ENCODE measurements around the gene DOK3. TPM values are rescaled to one million over a fixed set of nuclear protein-coding genes. Genes with fewer than 3 reads are reported as not detected.

The DOK3 gene
- total RNA-seq, 1 experiment from 2014 or later = 8.0 TPM

- DNase-seq (ENCODE audit: low read depth, low spot score) (no peak), ATAC-seq (peak; percentile 46)
- Histone ChIP-seq H3K79me2 (ENCODE audit: insufficient read depth, low read length) (no peaks in the 10 kb centered on the region), H3K4me1 (ENCODE audit: control insufficient read depth in 1 of 2, insufficient read depth in 2 of 2, low read length in 2 of 2) (no peaks in the 10 kb centered on the region), H4K20me1 (ENCODE audit: insufficient read depth) (no peaks in the 10 kb centered on the region), H3K4me2 (ENCODE audit: low read length) (no peak overlapping the region), H3K9ac (ENCODE audit: low read length) (no peak overlapping the region), H3K27me3 (ENCODE audit: insufficient read depth, low read length) (no peaks in the 10 kb centered on the region), H3K36me3 (ENCODE audit: control insufficient read depth in 1 of 2, insufficient read depth in 2 of 2, low read length in 2 of 2) (peaks cover 7 to 15% of the 10 kb centered on the region in 2 experiments; a peak in 3 of 4 replicates), H3K27ac (ENCODE audit: low read depth, low read length) (no peak overlapping the region), H3K9me3 (ENCODE audit: control insufficient read depth in 1 of 2, insufficient read depth in 1 of 2, low read depth in 1 of 2, low read length in 2 of 2) (no peaks in the 10 kb centered on the region), H3K9me2 (ENCODE audit: insufficient read depth) (no peaks in the 10 kb centered on the region), H2AFZ (ENCODE audit: low read depth, low read length, poor library complexity, severe bottlenecking) (no peak overlapping the region), H3K4me3 (replicated peaks in 1 of 2; ENCODE audit: low read depth in 1 of 2, low read length in 2 of 2) (no peak overlapping the region)
- ChIA-PET CTCF (interaction anchor here (1.0 to 2.1 kb wide), 4 partner anchors 9 to 62 kb away, joined by 3 to 9 read pairs (median 6); partner anchors contain the start of genes DDX41 and PDLIM7), RAD21 (ENCODE audit: low non-redundant PET in 1 of 2, low total read pairs in 2 of 2, uncharacterized antibody in 2 of 2, unreplicated experiment in 2 of 2) (interaction anchor here in 1 of 2 experiments (1.0 kb wide), 1 partner anchor 137 kb away, joined by 3 read pairs; no protein-coding TSS in a partner anchor), POLR2A (interaction anchor here (0.7 kb wide), 1 partner anchor 55 kb away, joined by 3 read pairs; no protein-coding TSS in a partner anchor)
- no TSS peak for BruUV-seq (replicated peaks)
- TF ChIP-seq YY1 (IDR thresholded peaks at IDR 0.05; ENCODE audit: extremely low read depth, insufficient replicate concordance, low read depth, low read length) (no peak), SRF (IDR thresholded peaks at IDR 0.05; ENCODE audit: low read depth) (no peak), CTCF (IDR thresholded peaks at IDR 0.05 in 2 of 3, conservative IDR thresholded peaks at IDR 0.05 in 1 of 3; ENCODE audit: borderline replicate concordance in 1 of 3, insufficient read depth in 1 of 3, low read depth in 2 of 3, low read length in 2 of 3) (peak in 2 of 3 experiments; percentile 39 to 41; a peak in 4 of 6 replicates), FOSL1 (IDR thresholded peaks at IDR 0.05; ENCODE audit: low read depth) (no peak), ZBTB33 (IDR thresholded peaks at IDR 0.05; ENCODE audit: extremely low read depth, insufficient replicate concordance, low read length) (no peak), CBX3 (IDR thresholded peaks at IDR 0.05; ENCODE audit: low read depth) (no peak), POLR2AphosphoS5 (IDR thresholded peaks at IDR 0.05; ENCODE audit: low read depth, low read length) (no peak)
- intact Hi-C loops (cut with micrococcal nuclease) = no loop called here
These were observed 2.5 kb downstream of the DOK3 start for GRCh38 chr5:177507165-177507564.
